Medulla oblongata (tissue), 1 donor: ENCODE measurements around the gene NKAP.
"Not testable (repeated sequence)": the region's sequence is repeated elsewhere in the genome, so short reads cannot be mapped to it uniquely, and the experiment has no call there.

Experiments used
- DNase-seq: peaks from one replicate; pipeline ENCODE4 v3.0.0-alpha.2; 2015; ENCODE audit errors: extremely low spot score

The NKAP gene

GRCh38 chrX:119941336-119941735 lies 2.2 kb downstream of the NKAP start:
- DNase-seq: no peak

GRCh38 chrX:119935215-119935874 lies 8.2 kb downstream of the NKAP start:
- no peak for DNase-seq

GRCh38 chrX:119922391-119922790 lies 21.2 kb downstream of the NKAP start:
- not testable (repeated sequence) for DNase-seq

- DNase-seq: no peak
Observed at GRCh38 chrX:119919835-119920585, 23.5 kb downstream of the NKAP start.

- DNase-seq: no peak
Observed at GRCh38 chrX:119917877-119918276, 25.7 kb downstream of the NKAP start.

GRCh38 chrX:119916310-119916709 lies 27.2 kb downstream of the NKAP start:
- no peak for DNase-seq

GRCh38 chrX:119900976-119901375 lies 42.6 kb downstream of the NKAP start:
- no peak for DNase-seq

GRCh38 chrX:119899125-119899524 lies 44.4 kb downstream of the NKAP start:
- DNase-seq: peak; percentile 9

GRCh38 chrX:119895843-119896326 lies 47.7 kb downstream of the NKAP start, which contains the start of gene AKAP14:
AKAP14 (plus strand) TSS chrX:119895893; CDS start chrX:119903224, 7,331 bp downstream.
- DNase-seq: no peak

GRCh38 chrX:119891961-119892692 lies 51.4 kb downstream of the NKAP start:
- DNase-seq: not testable (repeated sequence)

GRCh38 chrX:119890626-119891025 lies 52.9 kb downstream of the NKAP start:
- DNase-seq: not testable (repeated sequence)

GRCh38 chrX:119887721-119888425 lies 55.7 kb downstream of the NKAP start:
- peak; percentile 15 for DNase-seq

GRCh38 chrX:119885554-119886428 lies 57.8 kb downstream of the NKAP start:
- peak; percentile 32 for DNase-seq

- peak; percentile 18 for DNase-seq
Observed at GRCh38 chrX:119880552-119881437, 62.8 kb downstream of the NKAP start.

GRCh38 chrX:119880076-119880475 lies 63.5 kb downstream of the NKAP start:
- DNase-seq: no peak

- no peak for DNase-seq
Observed at GRCh38 chrX:119878740-119879139, 64.8 kb downstream of the NKAP start.

GRCh38 chrX:119871599-119872395 lies 71.8 kb downstream of the NKAP start, which contains the start of the genes NDUFA1 and RNF113A:
NDUFA1 (plus strand) TSS chrX:119871832; CDS start chrX:119871912, 80 bp downstream.
RNF113A (minus strand) TSS chrX:119871733; CDS start chrX:119871613, 120 bp downstream.
- peak; percentile 82 for DNase-seq

- DNase-seq: no peak
Observed at GRCh38 chrX:119871245-119871598, 72.3 kb downstream of the NKAP start.
